GM04503 (cell line): Measurements from ENCODE around the gene FHIT.
A peak's percentile ranks its signal among the peaks of the same experiment; 100 is the strongest.

ENCODE experiments used
- DNase-seq: peaks from one replicate; pipeline ENCODE4 v3.0.0-alpha.2; 2012; ENCODE audit warnings: low read depth

FHIT gene

DNA sequence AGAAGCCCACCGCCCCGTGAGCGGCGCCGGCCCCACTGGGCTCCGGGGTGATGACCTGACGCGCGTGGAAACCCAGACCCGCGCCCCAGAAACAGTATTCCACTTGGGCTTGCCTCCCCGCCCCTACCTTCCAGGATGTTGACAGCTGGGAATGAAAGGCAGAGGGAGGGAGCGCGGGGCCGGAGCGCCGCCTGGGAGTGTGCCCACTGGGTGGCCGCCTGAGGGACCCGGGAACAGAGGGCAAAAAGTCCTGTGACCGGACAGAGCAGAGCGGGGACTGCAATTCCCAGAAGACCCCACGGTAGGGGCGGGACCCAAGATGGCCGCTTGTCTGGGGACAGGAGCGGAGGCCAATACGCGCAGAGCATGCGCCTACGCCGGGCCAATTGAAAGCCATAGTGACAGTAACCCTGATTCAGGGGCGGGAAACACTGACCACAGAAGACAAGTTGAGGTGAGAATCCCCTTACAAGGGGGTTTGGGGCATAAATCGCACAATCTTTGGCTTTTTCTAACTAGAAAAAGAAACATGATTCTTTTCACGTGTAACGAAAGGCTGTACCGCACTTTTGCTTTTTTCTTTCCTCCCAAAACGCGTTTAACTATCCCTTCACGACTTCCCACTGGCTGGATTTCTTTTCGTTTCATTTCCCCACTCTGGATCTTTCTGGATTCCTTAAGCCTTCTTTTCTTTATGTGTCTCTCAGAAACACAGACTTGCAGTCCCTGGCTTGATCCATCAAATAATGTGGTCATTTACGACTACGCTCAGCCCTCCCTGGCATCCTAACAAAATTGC, at the start of gene FHIT:
FHIT (minus strand) TSS at position 279 of the 799 bp plus-strand sequence.
- peak; percentile 52 for DNase-seq

DNA sequence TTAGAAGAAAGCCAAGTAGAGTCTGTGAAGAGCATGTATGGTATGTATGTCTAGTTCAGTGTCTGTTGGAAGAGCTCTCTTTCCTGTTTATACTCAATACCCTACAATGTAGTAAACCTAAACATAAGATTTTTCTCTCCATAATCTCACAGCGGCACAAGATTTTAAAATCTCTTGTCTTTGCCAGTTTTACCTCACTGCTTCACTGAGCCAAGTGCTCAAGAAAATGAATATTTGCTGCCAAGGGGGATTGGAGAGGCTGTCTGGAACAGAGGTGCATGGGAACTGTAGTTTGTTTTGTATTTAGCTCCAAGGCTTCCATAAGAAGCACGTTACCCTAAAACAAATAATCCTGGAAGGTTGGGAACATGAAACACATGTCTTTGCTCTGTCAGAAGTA, 49.5 kb upstream of the FHIT start:
- no peak for DNase-seq

DNA sequence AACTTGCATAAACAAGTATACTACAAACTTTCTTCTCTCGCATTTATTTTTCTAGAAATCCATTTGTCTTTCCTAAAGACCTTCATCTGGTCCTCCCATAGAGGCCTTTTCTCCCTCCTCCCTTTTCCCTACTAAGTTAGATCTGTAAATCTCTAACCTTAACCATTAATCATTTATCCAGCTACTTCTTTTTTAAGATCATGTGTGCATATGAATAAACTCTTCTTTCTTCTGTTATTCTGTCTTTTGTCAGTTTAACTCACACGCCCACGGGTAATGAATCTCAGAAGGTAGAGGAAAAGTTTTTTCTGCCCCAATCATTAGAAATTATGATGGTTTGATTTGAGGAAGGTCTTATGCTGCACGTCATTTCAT, 48.7 kb upstream of the FHIT start:
- DNase-seq: no peak

DNA sequence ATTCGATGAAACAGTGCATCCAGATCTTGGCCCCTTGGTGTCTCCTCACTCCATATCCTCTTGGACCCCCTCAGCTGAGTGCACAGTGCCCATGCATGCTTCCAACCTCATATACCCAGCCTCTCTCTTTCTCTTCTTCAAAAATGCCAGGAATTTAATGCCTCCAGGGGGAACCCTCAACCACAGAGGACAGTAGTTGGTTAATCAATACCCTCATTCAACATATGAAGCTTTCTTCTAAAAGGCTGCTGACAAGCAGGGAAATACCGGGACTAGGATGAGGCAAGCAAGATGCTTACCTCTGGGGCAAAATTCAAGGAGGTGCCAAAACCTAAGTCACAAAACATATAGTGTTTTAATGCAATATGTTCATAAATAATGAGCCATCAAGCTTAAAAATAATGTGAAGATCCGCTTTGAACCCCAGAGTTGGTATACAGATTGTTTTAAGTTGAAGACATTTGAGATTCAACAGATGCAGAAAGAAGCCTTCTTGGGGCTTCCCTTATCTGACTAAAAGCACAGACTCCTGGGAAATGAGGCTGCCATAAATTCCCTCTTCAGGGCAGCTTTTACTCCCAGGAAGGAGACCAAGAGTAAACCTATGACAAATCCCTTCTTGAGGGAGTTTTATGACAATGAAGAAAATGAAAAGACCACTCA, 48.2 kb upstream of the FHIT start:
- no peak for DNase-seq

DNA sequence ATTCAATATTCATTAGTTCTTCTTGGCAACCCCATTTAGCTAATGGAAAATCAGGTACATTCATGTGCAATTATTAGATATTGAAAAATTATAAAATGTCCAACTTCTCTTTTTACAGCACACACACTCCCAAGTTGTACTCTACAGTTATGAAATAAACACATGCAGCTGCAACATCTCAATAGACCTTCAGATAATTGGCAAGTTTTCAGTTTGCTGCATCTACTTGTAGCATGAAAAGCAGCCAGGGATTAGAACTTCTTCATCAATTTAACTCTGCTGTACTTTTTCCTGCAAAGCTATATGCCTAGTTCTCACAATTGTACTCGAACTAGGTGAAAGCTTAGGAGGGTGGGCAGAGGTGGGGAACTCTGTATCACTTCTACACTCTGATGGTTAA, 46.6 kb upstream of the FHIT start:
- DNase-seq: no peak

DNA sequence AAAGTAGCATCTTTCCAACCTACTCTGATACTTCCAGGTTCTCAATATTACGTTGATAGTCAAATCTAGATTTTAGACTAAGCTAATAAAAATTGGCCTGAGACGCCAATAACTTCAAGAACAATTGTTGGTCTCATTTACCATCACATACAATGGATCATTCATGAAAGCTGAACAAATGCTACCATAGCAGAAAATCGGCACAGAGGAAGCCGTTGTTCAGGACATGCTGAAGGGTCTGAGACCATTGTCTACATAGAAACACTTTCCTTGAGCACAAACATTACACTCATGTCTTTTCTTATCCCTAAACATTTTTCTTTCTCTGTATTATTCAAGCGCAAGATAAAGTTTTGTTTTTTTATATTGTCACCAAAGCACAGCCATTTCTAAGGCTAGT, 37.2 kb upstream of the FHIT start:
- DNase-seq: no peak

DNA sequence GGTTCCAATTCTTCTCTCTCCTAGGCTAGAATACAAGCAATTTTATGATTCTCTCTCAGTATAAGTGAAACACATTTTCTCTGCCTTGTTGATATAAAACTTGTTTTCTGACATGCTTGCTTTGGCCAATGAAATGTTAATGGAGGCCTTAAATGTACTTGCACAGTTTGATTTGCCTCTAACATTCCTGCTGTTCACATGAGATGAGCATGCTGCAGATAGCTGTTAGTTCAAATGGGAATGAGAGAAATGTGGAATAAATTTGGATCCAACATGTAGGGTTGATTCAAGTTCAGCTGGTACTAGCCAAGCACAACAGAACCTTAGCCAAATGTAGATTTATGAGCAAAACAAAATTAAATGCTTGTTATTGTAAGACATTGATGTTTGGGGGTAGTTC, 32.6 kb upstream of the FHIT start:
- DNase-seq: no peak

GRCh38 chr3:61278713-61279112, 27.5 kb upstream of the FHIT start:
- no peak for DNase-seq

GRCh38 chr3:61277411-61277810, 26.2 kb upstream of the FHIT start:
- no peak for DNase-seq

DNA sequence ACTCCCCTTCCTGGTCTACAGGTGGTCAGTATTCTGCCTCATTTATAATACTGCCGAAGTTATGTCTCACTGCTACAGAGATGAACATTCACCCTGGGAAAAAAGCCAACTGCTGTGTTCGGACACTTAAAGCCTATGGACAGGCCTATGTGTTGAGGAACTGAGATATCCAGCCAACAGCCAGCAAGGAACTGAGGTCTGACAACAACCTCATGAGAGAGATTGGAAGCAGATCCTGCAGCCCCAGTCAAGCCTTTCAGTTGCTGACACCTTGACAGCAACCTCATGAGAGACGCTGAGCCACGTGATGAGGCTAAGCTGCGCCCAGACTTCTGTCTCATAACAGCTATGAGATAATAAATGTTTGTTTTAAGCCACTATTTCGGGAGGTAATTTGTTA, 18.2 kb upstream of the FHIT start:
- DNase-seq: no peak

GRCh38 chr3:61268644-61269043, 17.4 kb upstream of the FHIT start:
- DNase-seq: no peak

GRCh38 chr3:61264281-61264680, 13.0 kb upstream of the FHIT start:
- DNase-seq: no peak

DNA sequence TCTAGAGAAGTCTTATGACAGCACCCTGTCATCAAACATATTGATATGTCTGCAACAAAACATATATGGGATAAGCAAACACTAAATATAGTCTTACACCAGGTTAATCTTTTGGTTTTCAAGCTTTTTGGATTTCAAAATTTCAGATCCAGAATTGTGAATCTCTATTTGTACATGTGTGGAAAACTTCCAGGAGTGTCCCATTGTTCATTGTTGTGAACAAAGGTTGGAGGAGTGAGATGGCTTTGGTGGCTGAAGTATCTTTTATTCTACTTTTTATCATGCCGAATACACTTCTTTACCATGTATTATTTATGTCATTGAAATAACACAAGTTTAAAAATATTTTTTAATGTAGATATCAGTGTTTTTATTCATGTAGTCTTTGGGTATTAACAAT, 5.9 kb upstream of the FHIT start:
- no peak for DNase-seq

GRCh38 chr3:61253756-61254155, 2.5 kb upstream of the FHIT start:
- no peak for DNase-seq

DNA sequence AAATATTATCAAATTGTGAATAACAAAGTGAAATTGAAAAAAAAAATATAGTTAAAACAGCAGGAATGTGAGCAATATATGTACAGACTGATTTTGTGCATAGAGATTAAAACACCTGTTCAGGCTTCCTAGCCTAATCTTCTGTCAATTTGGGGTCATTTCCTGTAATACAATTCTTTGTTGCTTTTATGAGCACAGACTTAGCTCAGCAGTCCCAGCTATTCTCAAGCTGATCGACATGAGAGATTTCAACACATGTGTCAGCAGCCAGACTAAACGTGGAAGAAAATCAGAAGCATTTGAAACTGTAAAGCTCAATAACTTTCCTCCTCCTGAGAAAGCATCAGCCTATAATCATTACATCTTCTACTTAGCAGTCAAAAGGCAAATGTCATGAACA, 1.6 kb upstream of the FHIT start:
- no peak for DNase-seq

DNA sequence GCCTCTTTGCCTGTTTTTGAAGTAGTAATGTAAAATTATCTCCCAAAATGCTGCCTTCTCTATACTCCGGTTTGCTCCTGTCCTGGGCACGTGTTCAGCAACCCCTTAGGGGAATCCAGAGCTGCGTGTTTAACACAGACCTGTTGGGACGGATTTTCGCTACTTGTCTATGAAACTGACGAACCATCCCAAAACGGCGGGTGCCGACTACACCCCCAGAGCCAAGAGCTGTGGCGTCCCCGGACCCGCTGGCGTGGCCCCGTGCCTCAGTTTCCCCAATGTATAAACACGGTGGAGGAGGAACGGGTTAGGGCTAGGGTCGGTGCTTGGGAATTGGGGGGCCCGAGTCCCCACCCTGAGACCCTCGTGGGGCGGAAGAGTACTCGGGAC, 473 bp downstream of the FHIT start:
- DNase-seq: no peak

GRCh38 chr3:61248496-61248895, 2.8 kb downstream of the FHIT start:
- DNase-seq: no peak

DNA sequence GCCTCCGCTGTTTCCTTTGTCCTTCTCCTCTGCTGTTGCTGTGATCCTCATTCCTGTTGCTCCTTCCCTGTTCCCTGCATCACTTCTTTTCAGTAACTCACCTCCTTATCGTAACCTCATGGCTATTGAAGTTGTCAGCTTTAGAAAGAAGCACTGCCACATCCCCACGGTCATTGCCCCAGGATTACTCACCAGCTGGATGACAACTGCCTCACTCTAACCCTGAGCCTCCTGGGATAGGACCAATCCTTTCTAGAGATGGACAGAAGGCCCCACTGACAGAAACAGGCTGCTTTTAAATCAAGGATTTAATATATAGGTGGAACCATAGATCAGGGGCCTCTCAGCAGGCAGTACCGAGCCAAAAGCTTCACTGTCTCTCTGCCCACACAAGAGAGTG, 4.1 kb downstream of the FHIT start:
- no peak for DNase-seq

DNA sequence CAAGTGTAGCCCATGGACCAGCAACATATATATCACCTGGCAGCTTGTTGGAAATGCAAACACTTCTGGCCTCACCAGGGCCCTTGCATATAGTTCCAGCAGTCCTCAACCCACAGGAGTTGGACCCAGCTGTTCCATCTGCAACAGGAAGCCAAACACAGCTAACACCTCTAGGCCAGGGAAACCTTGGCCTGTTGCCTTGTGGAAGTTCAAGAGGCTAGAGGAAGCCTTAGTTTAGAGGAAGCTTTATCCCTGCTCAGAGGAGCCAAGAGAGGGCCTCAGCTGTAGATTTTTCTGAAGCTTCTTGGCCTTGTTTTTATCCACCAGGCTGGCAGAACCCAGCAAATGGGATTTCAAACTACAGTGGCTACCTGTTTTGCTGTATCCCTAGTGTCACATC, 11.4 kb downstream of the FHIT start:
- no peak for DNase-seq

DNA sequence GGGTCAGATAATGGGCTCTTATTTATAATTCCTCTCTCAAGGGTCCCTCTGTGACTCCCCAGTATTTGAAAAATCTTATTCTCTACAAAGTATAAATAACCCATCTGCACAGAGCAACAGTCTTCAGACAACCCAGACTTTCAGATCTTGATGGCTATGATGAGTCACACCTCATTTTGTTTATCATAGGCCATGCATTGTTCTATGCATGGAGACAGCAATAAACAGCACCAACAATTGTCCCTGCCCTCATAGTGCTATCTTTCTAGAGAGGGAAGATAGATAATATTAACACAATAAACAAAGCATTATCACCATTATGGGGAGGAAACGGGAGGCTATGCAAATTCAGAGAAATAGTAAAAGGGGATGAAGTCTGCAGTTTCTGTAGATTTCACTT, 13.4 kb downstream of the FHIT start:
- no peak for DNase-seq

DNA sequence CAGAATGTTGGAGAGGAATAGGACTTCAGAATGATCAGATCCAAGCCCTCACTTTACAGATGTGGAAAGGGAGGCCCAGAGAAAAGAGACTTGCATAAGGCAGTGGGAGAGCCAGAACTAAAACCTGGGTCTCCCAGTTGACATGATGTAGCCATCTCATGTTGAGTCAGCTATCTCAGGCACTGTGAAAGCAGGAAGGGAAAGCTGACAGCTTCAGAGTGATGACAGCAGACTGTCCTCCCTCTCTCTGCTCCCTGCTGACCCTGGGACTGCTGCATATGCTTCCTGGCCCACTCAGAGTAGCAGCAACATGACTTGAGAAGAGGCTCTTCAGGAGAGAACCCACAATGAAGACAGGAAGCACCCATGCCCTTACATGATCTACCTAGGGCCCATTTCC, 14.7 kb downstream of the FHIT start:
- no peak for DNase-seq

DNA sequence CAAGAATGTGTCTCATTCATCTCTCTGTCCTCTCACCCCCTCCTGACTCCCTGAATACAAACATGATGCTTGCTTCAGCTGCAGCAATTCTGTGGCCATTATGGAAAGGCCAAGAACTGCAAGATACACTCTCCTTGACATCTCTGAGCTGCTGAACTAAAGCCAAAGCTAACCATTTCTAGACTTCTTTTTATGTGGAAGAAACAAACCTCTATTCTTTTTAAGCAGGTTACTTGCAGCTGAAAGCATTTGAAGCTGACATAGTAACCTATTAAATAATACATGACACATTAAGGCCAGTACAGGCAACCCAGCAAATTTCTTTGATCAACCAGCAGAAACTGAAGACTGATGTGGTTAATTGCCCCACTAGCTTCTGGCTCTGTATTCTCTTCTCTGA, 17.5 kb downstream of the FHIT start:
- no peak for DNase-seq

DNA sequence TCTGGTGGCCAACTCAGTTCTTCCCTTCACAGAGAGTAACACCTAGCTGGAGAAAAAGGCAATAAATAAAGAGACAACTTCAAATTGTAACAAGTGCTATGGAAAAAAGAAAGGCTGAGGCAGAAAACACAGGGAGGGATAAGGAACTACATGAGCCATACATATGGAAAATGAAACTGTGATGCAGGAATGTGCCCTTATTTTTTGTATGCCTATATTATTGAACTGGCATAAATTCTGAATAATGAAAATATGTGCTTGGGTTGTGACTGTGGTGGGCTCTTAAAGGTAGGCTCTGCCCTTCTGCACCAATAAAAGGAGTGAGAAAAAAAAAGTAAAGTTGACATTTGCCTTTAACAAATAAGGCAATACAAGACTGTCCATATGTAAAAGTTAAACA, 19.6 kb downstream of the FHIT start:
- DNase-seq: no peak

- DNase-seq: no peak
Observed at GRCh38 chr3:61227799-61228198, 23.5 kb downstream of the FHIT start.
